ENCODE data around the gene PLEKHM3. TPM values are rescaled to one million over a fixed set of nuclear protein-coding genes. Genes with fewer than 3 reads are reported as not detected.

PLEKHM3 gene
- polyA plus RNA-seq, 2 of the 4 experiments (the other 2 are of a cell fraction): 2.9 to 6.5 TPM

- CTCF ChIA-PET: interaction anchor here (0.8 to 1.9 kb wide), 4 partner anchors 8 to 106 kb away, joined by 3 to 4 read pairs (median 4); partner anchors contain the start of gene FZD5
These were observed 153.8 kb downstream of the PLEKHM3 start for GRCh38 chr2:207871506-207871905.

GRCh38 chr2:207870814-207871213 lies 154.5 kb downstream of the PLEKHM3 start:
- ChIA-PET CTCF (interaction anchor here (0.7 to 2.3 kb wide), 5 partner anchors 10 to 107 kb away, joined by 3 to 10 read pairs (median 3); partner anchors contain the start of gene FZD5), POLR2A (interaction anchor here (1.2 kb wide), 1 partner anchor 101 kb away, joined by 3 read pairs; the partner anchor contains the start of gene FZD5)
- Histone ChIP-seq H3K4me1 (peaks cover 44% of the 10 kb centered on the region), H3K4me2 (peak overlapping the region; percentile 59), H3K9me3 (no peaks in the 10 kb centered on the region), H3K27ac (peak overlapping the region; percentile 72 to 83), H3K4me3 (no peak overlapping the region)
- WGBS (ENCODE audit: missing lambda C conversion rate): 88% methylated on average over 4 of the region's 4 CpGs
- FAIRE-seq (no peak), DNase-seq (ENCODE audit: low read depth in 1 of 2, low spot score in 1 of 2) (no peak), ATAC-seq (no peak)
- TF ChIP-seq POLR2AphosphoS2 (conservative IDR thresholded peaks at IDR 0.05; ENCODE audit: low read length) (no peak), TFCP2L1 (CRISPR knock-in tag; IDR thresholded peaks at IDR 0.05) (no peak), MAFK (IDR thresholded peaks at IDR 0.05; ENCODE audit: partially characterized antibody) (no peak), RNF2 (IDR thresholded peaks at IDR 0.05; ENCODE audit: borderline replicate concordance, low read depth) (no peak), RAD21 (conservative IDR thresholded peaks at IDR 0.05 in 1 of 2, IDR thresholded peaks at IDR 0.05 in 1 of 2) (no peak), CTCF (IDR thresholded peaks at IDR 0.05) (no peak)

More at GRCh38 chr2:207871506-207871905, 153.8 kb downstream of the PLEKHM3 start:
- H3K4me2 ChIP-seq: no peak overlapping the region
- no peaks in the 10 kb centered on the region for H3K9me3 ChIP-seq
- peaks cover 45% of the 10 kb centered on the region for H3K4me1 ChIP-seq
- POLR2A ChIA-PET: no interaction called here
- DNase-seq (ENCODE audit: low read depth in 1 of 2, low spot score in 1 of 2) (no peak), FAIRE-seq (no peak), ATAC-seq (no peak)
- no peak for TF ChIP-seq CBX8 (IDR thresholded peaks at IDR 0.05)
- TF ChIP-seq, protein P1, sequence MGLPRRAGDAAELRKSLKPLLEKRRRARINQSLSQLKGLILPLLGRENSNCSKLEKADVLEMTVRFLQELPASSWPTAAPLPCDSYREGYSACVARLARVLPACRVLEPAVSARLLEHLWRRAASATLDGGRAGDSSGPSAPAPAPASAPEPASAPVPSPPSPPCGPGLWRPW (IDR thresholded peaks at IDR 0.05): no peak
- TF ChIP-seq SREBF2 (IDR thresholded peaks at IDR 0.05): no peak
- no peak for TF ChIP-seq ELK1 (IDR thresholded peaks at IDR 0.05; ENCODE audit: low read depth, low read length)
- no peak for TF ChIP-seq CHD2 (IDR thresholded peaks at IDR 0.05; ENCODE audit: low read length, partially characterized antibody)
- no peak for TF ChIP-seq MAFK (IDR thresholded peaks at IDR 0.05; ENCODE audit: partially characterized antibody)
- TF ChIP-seq CTCF (IDR thresholded peaks at IDR 0.05): no peak
- no peak for TF ChIP-seq POLR2AphosphoS2 (conservative IDR thresholded peaks at IDR 0.05; ENCODE audit: low read length)
- no peak for TF ChIP-seq POLR2A (IDR thresholded peaks at IDR 0.05; ENCODE audit: low read length)
- TF ChIP-seq ZSCAN20 (CRISPR knock-in tag; IDR thresholded peaks at IDR 0.05): no peak
- TF ChIP-seq, protein P2, sequence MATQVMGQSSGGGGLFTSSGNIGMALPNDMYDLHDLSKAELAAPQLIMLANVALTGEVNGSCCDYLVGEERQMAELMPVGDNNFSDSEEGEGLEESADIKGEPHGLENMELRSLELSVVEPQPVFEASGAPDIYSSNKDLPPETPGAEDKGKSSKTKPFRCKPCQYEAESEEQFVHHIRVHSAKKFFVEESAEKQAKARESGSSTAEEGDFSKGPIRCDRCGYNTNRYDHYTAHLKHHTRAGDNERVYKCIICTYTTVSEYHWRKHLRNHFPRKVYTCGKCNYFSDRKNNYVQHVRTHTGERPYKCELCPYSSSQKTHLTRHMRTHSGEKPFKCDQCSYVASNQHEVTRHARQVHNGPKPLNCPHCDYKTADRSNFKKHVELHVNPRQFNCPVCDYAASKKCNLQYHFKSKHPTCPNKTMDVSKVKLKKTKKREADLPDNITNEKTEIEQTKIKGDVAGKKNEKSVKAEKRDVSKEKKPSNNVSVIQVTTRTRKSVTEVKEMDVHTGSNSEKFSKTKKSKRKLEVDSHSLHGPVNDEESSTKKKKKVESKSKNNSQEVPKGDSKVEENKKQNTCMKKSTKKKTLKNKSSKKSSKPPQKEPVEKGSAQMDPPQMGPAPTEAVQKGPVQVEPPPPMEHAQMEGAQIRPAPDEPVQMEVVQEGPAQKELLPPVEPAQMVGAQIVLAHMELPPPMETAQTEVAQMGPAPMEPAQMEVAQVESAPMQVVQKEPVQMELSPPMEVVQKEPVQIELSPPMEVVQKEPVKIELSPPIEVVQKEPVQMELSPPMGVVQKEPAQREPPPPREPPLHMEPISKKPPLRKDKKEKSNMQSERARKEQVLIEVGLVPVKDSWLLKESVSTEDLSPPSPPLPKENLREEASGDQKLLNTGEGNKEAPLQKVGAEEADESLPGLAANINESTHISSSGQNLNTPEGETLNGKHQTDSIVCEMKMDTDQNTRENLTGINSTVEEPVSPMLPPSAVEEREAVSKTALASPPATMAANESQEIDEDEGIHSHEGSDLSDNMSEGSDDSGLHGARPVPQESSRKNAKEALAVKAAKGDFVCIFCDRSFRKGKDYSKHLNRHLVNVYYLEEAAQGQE (IDR thresholded peaks at IDR 0.05): no peak
- no peak for TF ChIP-seq MAZ (IDR thresholded peaks at IDR 0.05; ENCODE audit: borderline replicate concordance, low read depth, low read length)
- no peak for TF ChIP-seq HOXB13 (CRISPR knock-in tag; IDR thresholded peaks at IDR 0.05; ENCODE audit: low read depth)
- no peak for TF ChIP-seq EHF (CRISPR knock-in tag; IDR thresholded peaks at IDR 0.05)
- no peak for TF ChIP-seq RCOR1 (IDR thresholded peaks at IDR 0.05; ENCODE audit: low read depth, low read length)
- H3K27ac ChIP-seq: peak overlapping the region; percentile 72 to 83; a peak in 4 of 6 replicates
- no peak overlapping the region for H3K4me3 ChIP-seq
- WGBS (ENCODE audit: missing lambda C conversion rate): 97% methylated on average over 1 of the region's 1 CpG

Data from A549 (cell line).